Measurements from ENCODE around the gene SRSF1. TPM values are rescaled to one million over a fixed set of nuclear protein-coding genes. Genes with fewer than 3 reads are reported as not detected.

Gene SRSF1, protein sequence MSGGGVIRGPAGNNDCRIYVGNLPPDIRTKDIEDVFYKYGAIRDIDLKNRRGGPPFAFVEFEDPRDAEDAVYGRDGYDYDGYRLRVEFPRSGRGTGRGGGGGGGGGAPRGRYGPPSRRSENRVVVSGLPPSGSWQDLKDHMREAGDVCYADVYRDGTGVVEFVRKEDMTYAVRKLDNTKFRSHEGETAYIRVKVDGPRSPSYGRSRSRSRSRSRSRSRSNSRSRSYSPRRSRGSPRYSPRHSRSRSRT
- total RNA-seq = 100 to 1,000 TPM; 136 to 185 (median 156) TPM

DNA sequence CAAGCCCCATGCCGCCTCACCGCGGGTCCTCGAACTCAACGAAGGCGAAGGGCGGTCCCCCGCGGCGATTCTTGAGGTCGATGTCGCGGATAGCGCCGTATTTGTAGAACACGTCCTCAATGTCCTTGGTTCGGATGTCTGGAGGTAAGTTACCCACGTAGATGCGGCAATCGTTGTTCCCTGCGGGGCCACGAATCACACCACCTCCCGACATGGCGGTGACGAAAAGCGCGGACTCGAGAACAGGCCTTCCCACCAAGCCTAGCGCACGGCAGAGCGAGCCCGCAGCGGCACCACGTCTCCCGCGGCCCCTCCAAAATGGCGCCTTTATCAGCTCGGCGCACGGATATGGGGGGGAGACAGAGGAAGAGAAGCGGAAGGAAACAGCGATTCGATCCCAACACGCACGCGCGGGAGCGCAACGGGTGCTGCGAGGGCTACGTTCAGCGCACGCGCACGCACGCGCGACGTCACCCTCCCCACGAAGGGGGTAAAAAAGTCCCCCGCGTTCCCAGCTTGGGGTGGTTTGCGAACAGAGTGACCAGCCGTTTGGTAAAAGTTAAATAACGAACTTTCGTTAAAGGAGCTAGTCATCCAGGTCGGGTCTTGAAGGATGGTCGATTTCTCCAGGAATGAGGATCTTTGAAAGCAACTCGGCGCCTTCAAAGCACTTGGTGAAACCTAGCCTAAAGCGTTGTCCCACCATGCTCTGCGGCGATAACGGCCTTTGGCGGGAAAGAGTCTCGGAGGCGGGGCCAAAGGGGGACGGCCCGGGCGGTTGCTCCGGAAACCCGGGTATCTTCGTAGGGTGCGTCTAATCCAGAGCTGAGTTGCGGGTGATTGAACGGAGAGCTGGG, at the start of gene SRSF1:
TSS of gene SRSF1 (minus strand) at position 323 of the 857 bp plus-strand sequence. CDS start at position 214, 109 bp downstream.
- intact Hi-C loops (cut with DNase I) = loop anchor here (2.0 to 10.0 kb wide), 4 partner anchors 78 to 882 kb away; no protein-coding TSS in a partner anchor
- under 1% methylated on average over 65 of the region's 86 CpGs for WGBS
- DNase-seq (ENCODE audit: extremely low spot score) = peak; percentile 98

DNA sequence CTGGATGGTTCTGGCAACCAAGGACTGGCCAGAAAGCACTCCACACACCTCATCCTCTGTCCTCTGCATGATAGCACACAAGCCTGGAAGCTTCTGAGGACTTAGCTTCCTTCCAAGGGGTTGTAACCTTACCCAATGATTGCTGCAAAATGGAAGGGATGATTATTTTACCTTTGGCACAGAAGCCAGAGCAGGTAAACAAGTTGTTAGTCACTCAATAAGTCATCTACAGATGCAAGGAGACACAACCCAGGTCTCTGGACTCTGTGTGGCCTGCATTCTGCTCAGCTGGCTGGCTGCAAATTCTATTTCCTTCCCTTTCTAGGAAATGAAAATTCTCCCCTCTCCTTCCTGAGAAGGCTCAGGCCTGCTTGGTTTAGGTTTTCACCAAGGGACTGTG, 49.4 kb upstream of the SRSF1 start:
- TF ChIP-seq POLR2A (IDR thresholded peaks at IDR 0.05; ENCODE audit: low read depth) (no peak), EP300 (IDR thresholded peaks at IDR 0.05) (no peak), POLR2AphosphoS5 (IDR thresholded peaks at IDR 0.05) (no peak)
- TF ChIP-seq, protein P1, sequence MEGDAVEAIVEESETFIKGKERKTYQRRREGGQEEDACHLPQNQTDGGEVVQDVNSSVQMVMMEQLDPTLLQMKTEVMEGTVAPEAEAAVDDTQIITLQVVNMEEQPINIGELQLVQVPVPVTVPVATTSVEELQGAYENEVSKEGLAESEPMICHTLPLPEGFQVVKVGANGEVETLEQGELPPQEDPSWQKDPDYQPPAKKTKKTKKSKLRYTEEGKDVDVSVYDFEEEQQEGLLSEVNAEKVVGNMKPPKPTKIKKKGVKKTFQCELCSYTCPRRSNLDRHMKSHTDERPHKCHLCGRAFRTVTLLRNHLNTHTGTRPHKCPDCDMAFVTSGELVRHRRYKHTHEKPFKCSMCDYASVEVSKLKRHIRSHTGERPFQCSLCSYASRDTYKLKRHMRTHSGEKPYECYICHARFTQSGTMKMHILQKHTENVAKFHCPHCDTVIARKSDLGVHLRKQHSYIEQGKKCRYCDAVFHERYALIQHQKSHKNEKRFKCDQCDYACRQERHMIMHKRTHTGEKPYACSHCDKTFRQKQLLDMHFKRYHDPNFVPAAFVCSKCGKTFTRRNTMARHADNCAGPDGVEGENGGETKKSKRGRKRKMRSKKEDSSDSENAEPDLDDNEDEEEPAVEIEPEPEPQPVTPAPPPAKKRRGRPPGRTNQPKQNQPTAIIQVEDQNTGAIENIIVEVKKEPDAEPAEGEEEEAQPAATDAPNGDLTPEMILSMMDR (IDR thresholded peaks at IDR 0.05) = no peak
- intact Hi-C loops (cut with DNase I) = no loop called here
- DNase-seq (ENCODE audit: extremely low spot score) = no peak
- no peaks in the 10 kb centered on the region for H3K27me3 ChIP-seq
- H3K27ac ChIP-seq (replicated peaks in 1 of 4) = no peak overlapping the region
- H3K9me3 ChIP-seq = no peaks in the 10 kb centered on the region
- H3K4me1 ChIP-seq = peaks cover 10 to 20% (median 18%) of the 10 kb centered on the region in 4 donors
- H3K36me3 ChIP-seq = no peaks in the 10 kb centered on the region
- no peak overlapping the region for H3K4me3 ChIP-seq

More for the DNA sequence above, at the start of gene SRSF1:
- Histone ChIP-seq H3K4me3 (peak within 1 kb of the TSS; percentile 80 to 92 (median 88)), H3K4me1 (peaks cover 43 to 51% (median 48%) of the 10 kb centered on the region in 4 donors), H3K36me3 (peaks cover 22 to 38% (median 34%) of the 10 kb centered on the region in 4 donors), H3K27me3 (no peaks in the 10 kb centered on the region), H3K9me3 (peaks cover 0 to 3% (median 0%) of the 10 kb centered on the region in 4 donors), H3K27ac (replicated peaks in 1 of 4) (peak within 1 kb of the TSS; percentile 94 to 99 (median 96))
- TF ChIP-seq, protein P1 (IDR thresholded peaks at IDR 0.05) = no peak
- TF ChIP-seq POLR2AphosphoS5 (IDR thresholded peaks at IDR 0.05) = peak; percentile 97 to 99
- TF ChIP-seq POLR2A (IDR thresholded peaks at IDR 0.05; ENCODE audit: low read depth) = peak; percentile 93
- TF ChIP-seq EP300 (IDR thresholded peaks at IDR 0.05) = no peak

DNA sequence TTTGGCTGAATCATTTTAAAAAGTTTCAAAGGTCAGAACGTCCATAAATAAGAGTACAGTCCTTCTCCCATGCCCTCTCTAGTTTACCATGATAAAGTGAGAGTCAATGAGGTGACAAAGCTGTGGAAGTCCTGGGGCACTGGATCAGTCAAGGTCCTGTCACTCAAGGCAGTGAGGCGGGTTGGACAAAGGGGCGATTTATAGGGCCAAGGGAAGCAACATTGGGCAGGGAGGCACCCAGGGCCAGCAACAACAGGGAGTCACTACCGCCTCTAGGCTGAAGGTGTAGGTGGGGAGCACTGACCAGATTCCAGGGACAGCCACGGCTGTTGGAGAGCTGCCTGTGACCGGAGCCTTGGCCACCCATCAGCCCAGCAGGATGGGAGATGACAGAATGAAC, 47.6 kb upstream of the SRSF1 start:
- DNase-seq (ENCODE audit: extremely low spot score) = no peak
- intact Hi-C loops (cut with DNase I) = no loop called here
- no peaks in the 10 kb centered on the region for H3K27me3 ChIP-seq
- H3K27ac ChIP-seq (replicated peaks in 1 of 4) = no peak overlapping the region
- H3K4me1 ChIP-seq = peaks cover 1 to 3% (median 2%) of the 10 kb centered on the region in 4 donors
- H3K4me3 ChIP-seq = no peak overlapping the region
- H3K36me3 ChIP-seq = no peaks in the 10 kb centered on the region
- no peaks in the 10 kb centered on the region for H3K9me3 ChIP-seq
- no peak for TF ChIP-seq EP300 (IDR thresholded peaks at IDR 0.05)
- no peak for TF ChIP-seq POLR2A (IDR thresholded peaks at IDR 0.05; ENCODE audit: low read depth)
- TF ChIP-seq, protein P1 (IDR thresholded peaks at IDR 0.05) = no peak
- TF ChIP-seq POLR2AphosphoS5 (IDR thresholded peaks at IDR 0.05) = no peak
- WGBS = 83% methylated on average over 4 of the region's 6 CpGs

DNA sequence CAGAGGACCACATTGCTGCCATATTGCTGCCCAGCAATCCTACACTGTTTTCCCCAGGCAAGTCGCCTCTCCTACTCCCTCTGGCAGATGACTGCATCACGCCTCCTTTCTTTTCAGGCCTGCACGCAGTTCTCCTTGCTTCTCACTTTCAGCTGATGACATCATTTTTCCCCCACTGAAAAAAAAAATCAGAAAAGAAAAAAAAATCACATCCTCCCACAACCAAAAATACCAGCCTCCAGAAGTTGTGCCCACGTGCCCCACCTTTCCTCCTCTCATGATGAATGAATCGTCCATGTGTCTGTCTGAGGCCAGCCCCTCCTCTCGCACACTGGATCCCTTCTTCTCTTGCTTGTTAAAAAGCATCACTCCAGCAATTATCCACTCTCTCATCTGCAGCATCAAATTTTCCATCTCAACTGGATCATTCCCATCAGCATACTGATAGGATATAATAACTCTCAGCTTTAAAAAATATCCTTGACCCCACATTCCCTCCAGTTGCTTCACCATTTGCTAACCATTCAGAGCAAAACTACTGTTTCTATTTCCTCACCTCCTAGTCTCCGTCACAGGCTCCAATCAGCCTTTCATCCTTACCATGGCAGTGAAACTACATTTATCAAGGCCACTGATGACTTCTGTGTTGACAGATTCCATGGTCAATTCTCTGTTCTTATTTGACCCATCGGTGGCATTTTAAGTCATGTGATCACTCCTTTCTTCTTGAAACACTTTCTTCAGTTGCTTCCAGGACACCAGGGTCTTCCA, 46.1 kb upstream of the SRSF1 start:
- Histone ChIP-seq H3K36me3 (no peaks in the 10 kb centered on the region), H3K4me3 (no peak overlapping the region), H3K27ac (replicated peaks in 1 of 4) (no peak overlapping the region), H3K4me1 (no peaks in the 10 kb centered on the region), H3K9me3 (no peaks in the 10 kb centered on the region), H3K27me3 (peaks cover 0 to 4% (median 0%) of the 10 kb centered on the region in 4 donors)
- WGBS = 71% methylated on average over 8 of the region's 8 CpGs
- intact Hi-C loops (cut with DNase I) = no loop called here
- no peak for DNase-seq (ENCODE audit: extremely low spot score)
- TF ChIP-seq POLR2A (IDR thresholded peaks at IDR 0.05; ENCODE audit: low read depth) (no peak), POLR2AphosphoS5 (IDR thresholded peaks at IDR 0.05) (no peak), EP300 (IDR thresholded peaks at IDR 0.05) (no peak)
- TF ChIP-seq, protein P1 (IDR thresholded peaks at IDR 0.05) = no peak

Data from esophagus muscularis mucosa (tissue), 4 donors.